Measurements from ENCODE around the gene PLEKHA7. TPM values are rescaled to one million over a fixed set of nuclear protein-coding genes. Genes with fewer than 3 reads are reported as not detected.

The PLEKHA7 gene
- total RNA-seq, 1 donor from 2014 or later = 37.5 TPM

DNA sequence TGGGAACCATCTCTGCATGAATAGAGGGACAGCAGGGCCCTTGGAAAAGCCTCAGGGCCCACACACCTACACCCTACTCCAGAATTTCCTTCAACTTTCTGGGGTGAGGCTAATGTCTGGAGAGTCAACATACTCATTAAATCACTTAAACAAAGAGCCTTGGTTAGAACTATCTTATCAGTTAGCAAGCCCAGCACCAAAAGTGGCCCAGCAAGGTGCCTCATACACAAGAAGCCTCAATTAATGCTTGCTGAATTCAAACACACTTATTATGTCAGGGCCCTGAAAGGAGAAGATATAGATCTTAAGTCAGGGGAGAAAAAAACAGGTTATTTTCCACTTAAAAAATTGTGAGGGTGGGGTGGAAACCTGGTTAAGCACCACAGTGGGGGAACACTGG lies 214.3 kb downstream of the PLEKHA7 start:
- no peak for DNase-seq (ENCODE audit: low read depth)
- H3K4me3 ChIP-seq (ENCODE audit: low read depth, low read length) = no peak overlapping the region
- TF ChIP-seq, protein P1, sequence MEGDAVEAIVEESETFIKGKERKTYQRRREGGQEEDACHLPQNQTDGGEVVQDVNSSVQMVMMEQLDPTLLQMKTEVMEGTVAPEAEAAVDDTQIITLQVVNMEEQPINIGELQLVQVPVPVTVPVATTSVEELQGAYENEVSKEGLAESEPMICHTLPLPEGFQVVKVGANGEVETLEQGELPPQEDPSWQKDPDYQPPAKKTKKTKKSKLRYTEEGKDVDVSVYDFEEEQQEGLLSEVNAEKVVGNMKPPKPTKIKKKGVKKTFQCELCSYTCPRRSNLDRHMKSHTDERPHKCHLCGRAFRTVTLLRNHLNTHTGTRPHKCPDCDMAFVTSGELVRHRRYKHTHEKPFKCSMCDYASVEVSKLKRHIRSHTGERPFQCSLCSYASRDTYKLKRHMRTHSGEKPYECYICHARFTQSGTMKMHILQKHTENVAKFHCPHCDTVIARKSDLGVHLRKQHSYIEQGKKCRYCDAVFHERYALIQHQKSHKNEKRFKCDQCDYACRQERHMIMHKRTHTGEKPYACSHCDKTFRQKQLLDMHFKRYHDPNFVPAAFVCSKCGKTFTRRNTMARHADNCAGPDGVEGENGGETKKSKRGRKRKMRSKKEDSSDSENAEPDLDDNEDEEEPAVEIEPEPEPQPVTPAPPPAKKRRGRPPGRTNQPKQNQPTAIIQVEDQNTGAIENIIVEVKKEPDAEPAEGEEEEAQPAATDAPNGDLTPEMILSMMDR (conservative IDR thresholded peaks at IDR 0.05; ENCODE audit: low read depth, low read length) = no peak

DNA sequence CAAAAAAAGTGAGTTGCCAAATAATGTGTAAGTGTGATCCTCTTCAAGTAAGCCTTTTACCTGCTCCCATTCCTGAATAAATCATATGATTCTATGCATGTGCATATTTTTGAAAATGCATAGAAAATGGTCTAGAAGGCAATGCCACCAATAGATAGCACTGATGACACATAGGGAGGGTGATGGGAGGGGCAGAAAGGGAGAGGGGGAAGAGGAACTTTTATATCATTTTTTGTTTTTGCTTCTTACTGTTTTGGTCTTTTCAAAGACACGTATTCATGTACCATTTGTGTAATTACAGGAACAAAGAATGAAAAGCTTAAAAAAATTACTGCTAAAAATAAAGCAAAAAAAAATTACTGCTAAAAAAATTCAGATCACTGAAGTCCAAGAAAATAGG lies 215.0 kb downstream of the PLEKHA7 start:
- DNase-seq (ENCODE audit: low read depth) = no peak
- TF ChIP-seq, protein P1 (conservative IDR thresholded peaks at IDR 0.05; ENCODE audit: low read depth, low read length) = no peak

DNA sequence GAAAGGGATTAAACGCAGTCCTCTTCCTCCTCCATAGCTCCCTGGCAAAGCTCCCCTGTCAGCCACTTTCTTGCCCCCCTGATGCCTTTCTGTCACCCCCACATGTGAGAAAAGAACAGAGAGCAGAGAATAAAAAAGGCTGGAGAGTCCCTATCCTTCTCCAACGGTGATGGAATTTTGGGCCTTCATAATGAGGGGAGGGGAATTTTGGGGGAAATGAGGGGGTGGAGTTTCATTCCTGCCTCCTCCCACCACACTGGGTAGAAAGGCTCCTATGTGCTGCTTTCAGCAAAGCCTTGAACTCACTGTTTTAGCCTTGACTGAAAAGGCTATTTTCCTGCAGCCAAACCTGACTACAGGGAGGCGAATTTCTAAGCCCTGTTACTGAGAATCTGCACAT lies 216.4 kb downstream of the PLEKHA7 start:
- H3K4me3 ChIP-seq (ENCODE audit: low read depth, low read length) = no peak overlapping the region
- no peak for DNase-seq (ENCODE audit: low read depth)
- TF ChIP-seq, protein P1 (conservative IDR thresholded peaks at IDR 0.05; ENCODE audit: low read depth, low read length) = no peak

More for the DNA sequence above, 215.0 kb downstream of the PLEKHA7 start:
- no peak overlapping the region for H3K4me3 ChIP-seq (ENCODE audit: low read depth, low read length)

DNA sequence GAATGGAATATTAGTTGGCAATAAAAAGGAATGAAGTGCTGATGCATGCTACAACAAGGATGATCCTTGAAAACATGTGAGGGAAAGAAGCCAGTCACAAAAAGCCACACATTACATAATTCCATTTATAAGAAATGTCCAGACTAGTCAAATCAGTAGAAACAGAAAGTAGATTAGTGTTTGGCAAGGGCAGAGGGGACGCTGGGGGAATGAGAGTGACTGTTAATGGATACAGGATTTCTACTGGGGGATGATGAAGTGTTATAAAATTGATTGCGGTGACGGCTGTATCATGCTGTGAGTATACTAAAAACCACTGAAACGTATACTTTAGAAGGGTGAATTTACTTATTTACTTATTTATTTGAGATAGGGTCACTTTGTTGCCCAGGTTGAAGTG lies 217.9 kb downstream of the PLEKHA7 start:
- DNase-seq (ENCODE audit: low read depth) = no peak
- TF ChIP-seq, protein P1 (conservative IDR thresholded peaks at IDR 0.05; ENCODE audit: low read depth, low read length) = no peak
- no peak overlapping the region for H3K4me3 ChIP-seq (ENCODE audit: low read depth, low read length)

DNA sequence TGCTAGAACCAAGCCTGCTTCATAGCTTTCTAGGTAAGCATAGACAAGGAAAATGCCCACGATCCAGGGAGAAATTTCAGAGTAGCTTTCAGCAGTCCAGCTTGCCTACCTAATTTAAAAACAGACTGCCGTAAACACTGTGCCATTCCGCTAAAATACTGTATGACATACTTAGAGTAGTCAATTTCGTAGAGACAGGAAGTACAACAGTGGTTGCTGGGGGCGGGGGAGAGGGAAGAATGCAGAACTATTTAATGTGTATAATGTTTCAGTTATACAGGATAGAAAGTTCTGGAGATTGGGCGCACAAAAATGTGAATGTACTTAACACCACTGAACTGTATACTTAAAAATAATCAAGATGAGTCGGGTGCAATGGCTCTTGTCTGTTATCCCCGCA lies 219.1 kb downstream of the PLEKHA7 start:
- no peak overlapping the region for H3K4me3 ChIP-seq (ENCODE audit: low read depth, low read length)
- no peak for DNase-seq (ENCODE audit: low read depth)
- TF ChIP-seq, protein P1 (conservative IDR thresholded peaks at IDR 0.05; ENCODE audit: low read depth, low read length) = no peak

DNA sequence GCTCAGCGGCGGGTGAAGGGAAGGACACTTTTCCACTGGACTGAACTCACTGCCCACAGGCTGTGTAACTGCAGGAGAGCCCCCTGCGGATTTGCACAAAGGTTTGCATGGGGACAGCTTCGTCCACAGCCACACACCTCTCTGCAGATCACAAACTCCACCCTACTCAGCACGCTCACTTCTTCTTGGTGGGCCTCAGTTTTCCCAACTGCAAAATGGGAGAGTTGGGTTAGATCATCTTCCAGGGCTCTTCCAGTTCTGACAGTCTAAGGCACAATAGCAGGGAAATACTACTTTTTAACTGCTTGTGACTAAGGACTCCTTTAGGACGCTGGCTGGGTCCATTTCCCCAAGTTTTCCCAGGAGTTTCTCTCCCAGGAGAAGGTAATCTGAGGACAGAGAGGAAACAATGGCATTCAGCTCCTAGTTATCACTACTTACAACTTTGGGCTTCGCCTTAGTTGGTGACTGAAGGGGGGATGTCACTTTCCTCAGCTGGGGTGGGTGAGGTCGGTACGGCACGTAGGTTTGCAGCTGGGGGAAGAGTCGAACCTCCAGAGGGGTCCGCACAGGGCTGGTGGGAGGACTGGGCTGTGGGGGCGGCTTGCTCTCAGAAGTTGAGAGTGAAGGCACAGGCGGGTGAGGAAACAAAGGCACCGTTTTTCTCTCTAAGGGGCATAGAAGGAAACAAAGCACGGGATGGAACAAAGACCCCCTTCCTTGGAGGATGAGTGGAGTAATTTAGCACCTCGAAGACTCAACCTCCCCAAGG lies 220.0 kb downstream of the PLEKHA7 start:
- no peak for DNase-seq (ENCODE audit: low read depth)
- TF ChIP-seq, protein P1 (conservative IDR thresholded peaks at IDR 0.05; ENCODE audit: low read depth, low read length) = no peak
- no peak overlapping the region for H3K4me3 ChIP-seq (ENCODE audit: low read depth, low read length)

DNA sequence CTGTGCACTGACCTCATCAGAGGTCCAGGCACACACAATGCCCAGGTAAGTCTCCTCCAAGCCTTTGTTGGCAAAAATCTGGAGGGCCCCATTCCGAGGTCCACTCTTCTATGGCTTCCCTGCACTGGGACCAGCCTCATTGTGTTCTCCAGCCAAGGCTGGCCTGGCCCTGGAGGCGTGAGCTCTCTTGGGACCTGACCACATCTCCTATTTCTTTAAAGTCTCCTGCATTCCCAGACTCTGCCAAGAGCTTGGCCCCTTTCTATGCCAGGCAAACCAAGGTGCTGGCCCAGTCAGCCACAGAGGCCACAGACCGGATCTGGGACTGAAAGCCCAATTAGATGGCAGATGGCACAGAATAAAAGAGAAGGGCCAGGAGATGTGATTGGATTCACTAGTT lies 220.7 kb downstream of the PLEKHA7 start:
- TF ChIP-seq, protein P1 (conservative IDR thresholded peaks at IDR 0.05; ENCODE audit: low read depth, low read length) = no peak
- no peak for DNase-seq (ENCODE audit: low read depth)
- H3K4me3 ChIP-seq (ENCODE audit: low read depth, low read length) = no peak overlapping the region
